Measurements from ENCODE around the gene CAMK2A.

DNA sequence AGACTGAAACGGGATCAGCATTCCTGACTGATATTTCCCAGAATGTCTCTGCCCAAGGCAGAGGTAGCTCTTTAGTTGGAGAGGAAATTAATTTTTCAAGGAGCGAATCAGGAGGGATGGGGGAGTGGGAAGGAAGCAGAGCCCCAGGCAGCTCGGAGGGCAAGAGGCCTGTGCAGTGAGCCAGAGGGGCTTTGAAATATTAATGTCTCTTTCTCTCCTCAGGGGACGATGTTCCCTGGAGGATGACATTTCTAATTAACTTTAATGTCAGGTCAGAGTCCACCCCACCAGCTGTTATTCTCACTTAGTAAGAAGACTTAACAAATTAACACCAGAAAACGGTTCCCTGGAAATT lies 54.1 kb downstream of the CAMK2A start:
- TF ChIP-seq, protein P1, sequence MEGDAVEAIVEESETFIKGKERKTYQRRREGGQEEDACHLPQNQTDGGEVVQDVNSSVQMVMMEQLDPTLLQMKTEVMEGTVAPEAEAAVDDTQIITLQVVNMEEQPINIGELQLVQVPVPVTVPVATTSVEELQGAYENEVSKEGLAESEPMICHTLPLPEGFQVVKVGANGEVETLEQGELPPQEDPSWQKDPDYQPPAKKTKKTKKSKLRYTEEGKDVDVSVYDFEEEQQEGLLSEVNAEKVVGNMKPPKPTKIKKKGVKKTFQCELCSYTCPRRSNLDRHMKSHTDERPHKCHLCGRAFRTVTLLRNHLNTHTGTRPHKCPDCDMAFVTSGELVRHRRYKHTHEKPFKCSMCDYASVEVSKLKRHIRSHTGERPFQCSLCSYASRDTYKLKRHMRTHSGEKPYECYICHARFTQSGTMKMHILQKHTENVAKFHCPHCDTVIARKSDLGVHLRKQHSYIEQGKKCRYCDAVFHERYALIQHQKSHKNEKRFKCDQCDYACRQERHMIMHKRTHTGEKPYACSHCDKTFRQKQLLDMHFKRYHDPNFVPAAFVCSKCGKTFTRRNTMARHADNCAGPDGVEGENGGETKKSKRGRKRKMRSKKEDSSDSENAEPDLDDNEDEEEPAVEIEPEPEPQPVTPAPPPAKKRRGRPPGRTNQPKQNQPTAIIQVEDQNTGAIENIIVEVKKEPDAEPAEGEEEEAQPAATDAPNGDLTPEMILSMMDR (IDR thresholded peaks at IDR 0.05) = no peak
- no peak for TF ChIP-seq POLR2A (IDR thresholded peaks at IDR 0.05)
- no peak for TF ChIP-seq EP300 (IDR thresholded peaks at IDR 0.05)
- no peak for TF ChIP-seq POLR2AphosphoS5 (IDR thresholded peaks at IDR 0.05)

All from gastroesophageal sphincter (tissue), 3 donors.